Fibroblast of skin of left quadriceps (primary cell): Measurements from ENCODE around the gene CSN1S1.

Experiments
- DNase-seq, 2 experiments: peaks; one replicate each; pipeline ENCODE4 v3.0.0-alpha.2; 2013; ENCODE audit warnings: low read depth in 2 of 2

The CSN1S1 gene

GRCh38 chr4:69991016-69991415 lies 60.1 kb downstream of the CSN1S1 start:
- no peak for DNase-seq

GRCh38 chr4:69994782-69995181 lies 63.9 kb downstream of the CSN1S1 start:
- no peak for DNase-seq

GRCh38 chr4:69995526-69996016 lies 64.7 kb downstream of the CSN1S1 start, which contains the start of gene STATH:
STATH (plus strand) TSS chr4:69995966; CDS start chr4:69998438, 2,472 bp downstream.
- DNase-seq: no peak
